ENCODE results near the gene SULT1C4.

DNA sequence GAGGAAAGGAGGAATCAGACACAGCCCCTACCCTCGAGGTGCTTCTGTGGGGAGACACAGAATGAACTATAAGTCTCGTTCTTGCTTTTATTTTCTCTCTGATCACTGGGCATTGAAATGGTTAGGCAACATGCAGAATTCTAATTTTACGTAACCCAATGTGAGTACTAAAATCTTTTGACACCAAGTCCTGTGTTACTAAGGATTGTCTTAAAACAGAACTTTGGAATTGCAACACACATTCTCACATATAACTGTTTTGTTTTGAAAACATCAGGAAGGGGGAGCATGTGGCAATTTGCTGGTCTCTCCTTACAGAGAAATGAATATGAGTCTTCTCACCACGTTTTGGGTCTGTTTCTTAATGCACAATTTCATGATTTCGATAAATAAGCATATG, 23.6 kb upstream of the SULT1C4 start:
- no peak for TF ChIP-seq POLR2A (IDR thresholded peaks at IDR 0.05; ENCODE audit: low read depth, low read length)
- TF ChIP-seq POLR2AphosphoS5 (IDR thresholded peaks at IDR 0.05; ENCODE audit: low read depth, low read length), result no peak
- no peak for TF ChIP-seq TAF1 (IDR thresholded peaks at IDR 0.05; ENCODE audit: borderline replicate concordance, low read depth, low read length)

All from GM12892 (cell line).